GM21786 (cell line): Measurements from ENCODE around the gene APOBEC3A.
"Not testable (repeated sequence)": the region's sequence is repeated elsewhere in the genome, so short reads cannot be mapped to it uniquely, and the experiment has no call there.

Experiments
- ATAC-seq: cut with Tn5 transposase; IDR thresholded peaks from one replicate; pipeline ENCODE4 v1.9.1; 2021; ENCODE audit not compliant: unreplicated experiment

APOBEC3A gene

DNA sequence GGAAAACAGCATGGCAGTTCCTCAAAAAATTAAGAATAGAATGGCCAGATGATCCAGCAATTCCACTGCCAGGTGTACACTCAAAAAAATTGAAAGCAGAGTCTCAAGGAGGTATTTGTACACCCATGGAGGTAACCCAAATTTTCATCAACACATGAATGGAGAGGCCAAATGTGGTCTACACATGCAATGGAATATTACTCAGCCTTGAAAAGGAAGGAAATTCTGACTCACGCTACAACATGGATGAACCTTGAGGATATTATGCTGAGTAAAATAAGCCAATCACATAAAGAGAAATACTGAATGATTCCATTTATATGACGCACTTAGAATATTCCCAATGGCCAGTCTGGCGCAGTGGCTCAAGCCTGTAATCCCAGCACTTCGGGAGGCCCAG, 19.9 kb downstream of the APOBEC3A start:
- not testable (repeated sequence) for ATAC-seq

- ATAC-seq, result not testable (repeated sequence)
These were observed 23.2 kb downstream of the APOBEC3A start for GRCh38 chr22:38980587-38980986.

- no peak for ATAC-seq
These were observed 23.9 kb downstream of the APOBEC3A start for GRCh38 chr22:38981005-38981991.

GRCh38 chr22:38981992-38982927, 24.9 kb downstream of the APOBEC3A start, which contains the start of gene APOBEC3B:
Gene APOBEC3B (plus strand): TSS chr22:38982347. CDS start chr22:38982454, 107 bp downstream.
- peak; percentile 51 for ATAC-seq

- ATAC-seq, result no peak
These were observed 26.8 kb downstream of the APOBEC3A start for GRCh38 chr22:38984224-38984623.

DNA sequence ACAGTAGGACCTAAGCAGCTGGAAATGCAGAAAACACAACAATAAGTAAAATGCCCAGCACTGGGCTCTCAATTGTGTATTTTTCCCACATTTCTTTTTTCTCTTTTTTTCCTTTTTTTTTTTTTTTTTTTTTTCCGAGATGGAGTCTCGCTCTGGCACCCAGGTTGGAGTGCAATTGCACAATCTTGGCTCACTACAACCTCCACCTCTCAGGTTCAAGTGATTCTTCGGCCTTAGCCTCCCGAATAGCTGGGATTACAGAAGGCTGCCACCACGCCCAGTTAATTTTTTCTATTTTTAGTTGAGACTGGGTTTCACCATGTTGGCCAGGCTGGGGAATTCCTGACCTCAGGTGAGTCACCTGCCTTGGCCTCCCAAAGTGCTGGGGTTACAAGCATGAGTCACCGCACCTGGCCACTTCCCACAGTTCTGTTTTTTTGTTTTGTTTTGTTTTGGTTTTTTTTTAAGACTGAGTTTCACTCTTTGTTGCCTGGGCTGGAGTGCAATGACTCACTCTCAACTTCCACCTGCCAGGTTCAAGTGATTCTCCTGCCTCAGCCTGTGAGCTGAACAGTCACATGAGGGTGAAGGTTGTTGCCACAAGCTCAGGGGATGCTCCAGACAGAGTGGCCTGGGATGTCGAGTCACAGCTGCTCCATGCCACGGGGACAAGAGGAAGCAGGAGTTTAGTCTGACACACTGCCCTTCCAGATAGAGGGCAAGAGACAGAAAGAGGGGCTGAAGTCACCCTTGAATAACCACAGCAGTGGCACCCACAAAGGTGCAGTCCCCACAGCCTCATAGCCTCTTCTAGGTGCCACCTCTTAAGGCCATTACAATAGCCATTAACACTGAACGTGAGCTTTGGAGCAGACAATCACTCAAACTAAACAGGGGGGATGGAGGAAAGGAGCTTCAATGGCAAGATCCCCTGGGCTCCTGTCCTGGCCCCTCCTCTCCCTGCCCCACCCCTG, 27.7 kb downstream of the APOBEC3A start:
- peak; percentile 62 for ATAC-seq

GRCh38 chr22:38986629-38987028, 29.2 kb downstream of the APOBEC3A start:
- ATAC-seq, result no peak

DNA sequence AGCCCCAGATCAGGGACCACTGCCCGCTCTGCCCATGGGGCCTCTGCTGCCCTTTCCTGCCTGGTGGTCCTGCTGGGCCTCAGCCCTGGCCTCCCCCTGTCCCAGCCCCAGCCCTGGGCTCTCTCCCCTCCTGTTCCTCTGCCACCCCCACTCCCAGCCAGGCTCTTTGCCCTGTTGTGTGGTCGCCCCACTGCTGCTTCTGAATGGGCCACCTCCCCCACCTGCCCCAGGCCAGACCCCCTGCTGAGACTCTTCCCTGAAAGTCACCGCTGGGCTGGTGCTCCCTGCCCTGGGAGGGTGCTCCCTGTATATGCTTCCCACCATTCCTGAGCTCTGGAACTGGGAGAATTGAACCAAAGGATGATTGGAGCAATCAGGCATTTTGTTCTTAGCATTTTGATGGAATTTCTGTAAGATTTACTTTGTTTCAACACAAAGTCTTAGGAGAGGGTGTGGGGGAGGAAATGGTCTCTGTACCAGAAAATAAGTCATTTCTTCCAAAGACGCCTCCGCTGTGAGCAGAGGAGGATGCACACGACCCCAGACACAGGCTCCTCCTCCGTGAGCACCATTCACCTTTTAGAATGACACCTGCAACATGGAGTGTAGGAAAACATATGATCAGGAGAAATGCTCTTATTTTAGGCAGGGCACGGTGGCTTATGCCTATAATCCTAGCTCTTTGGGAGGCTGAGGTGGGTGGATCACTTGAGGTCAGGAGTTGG, 29.9 kb downstream of the APOBEC3A start:
- ATAC-seq, result no peak

- no peak for ATAC-seq
These were observed 32.1 kb downstream of the APOBEC3A start for GRCh38 chr22:38989466-38989865.

GRCh38 chr22:38992871-38993371, 35.5 kb downstream of the APOBEC3A start:
- not testable (repeated sequence) for ATAC-seq

DNA sequence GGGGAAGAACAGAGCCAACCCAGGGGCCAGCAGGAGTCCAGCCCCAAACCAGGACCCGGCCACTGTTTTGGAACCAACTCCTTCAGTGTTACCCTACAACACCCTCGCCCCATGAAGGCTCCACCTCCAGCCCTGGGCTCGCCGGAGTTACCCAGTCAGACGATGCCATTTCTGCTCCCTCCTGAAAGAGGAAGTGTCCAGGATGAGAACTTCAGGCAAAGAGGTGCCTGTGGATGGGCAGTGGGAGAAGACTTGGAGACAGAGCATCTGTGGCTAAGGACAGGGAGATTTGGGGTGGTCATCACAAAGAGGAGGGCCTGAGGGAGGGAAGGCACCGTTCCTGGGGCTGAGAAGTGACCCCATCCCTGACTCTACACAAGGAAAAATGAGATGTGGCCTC, 38.7 kb downstream of the APOBEC3A start:
- ATAC-seq, result no peak

DNA sequence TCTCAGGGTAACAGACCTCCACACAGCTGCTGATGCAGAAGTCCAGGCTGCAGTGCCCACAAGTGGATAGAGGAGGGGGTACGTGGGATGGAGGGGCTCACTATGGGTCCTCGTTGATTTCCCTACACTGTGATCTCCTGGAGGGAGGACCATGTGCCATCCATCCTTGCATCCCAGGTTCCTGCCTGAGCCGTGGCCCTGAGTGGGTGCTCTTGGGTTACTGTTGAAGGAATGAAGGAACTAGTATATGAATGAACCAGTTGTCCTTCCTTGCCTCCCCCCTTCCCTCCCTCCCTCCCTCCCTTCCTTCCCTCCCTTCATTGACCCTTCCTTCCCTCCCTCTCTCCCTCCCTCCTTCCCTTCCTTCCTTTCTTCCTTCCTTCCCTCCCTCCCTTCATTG, 40.1 kb downstream of the APOBEC3A start:
- no peak for ATAC-seq

GRCh38 chr22:39003165-39003638, 45.8 kb downstream of the APOBEC3A start:
- ATAC-seq, result no peak

GRCh38 chr22:39007177-39007576, 49.8 kb downstream of the APOBEC3A start:
- no peak for ATAC-seq

DNA sequence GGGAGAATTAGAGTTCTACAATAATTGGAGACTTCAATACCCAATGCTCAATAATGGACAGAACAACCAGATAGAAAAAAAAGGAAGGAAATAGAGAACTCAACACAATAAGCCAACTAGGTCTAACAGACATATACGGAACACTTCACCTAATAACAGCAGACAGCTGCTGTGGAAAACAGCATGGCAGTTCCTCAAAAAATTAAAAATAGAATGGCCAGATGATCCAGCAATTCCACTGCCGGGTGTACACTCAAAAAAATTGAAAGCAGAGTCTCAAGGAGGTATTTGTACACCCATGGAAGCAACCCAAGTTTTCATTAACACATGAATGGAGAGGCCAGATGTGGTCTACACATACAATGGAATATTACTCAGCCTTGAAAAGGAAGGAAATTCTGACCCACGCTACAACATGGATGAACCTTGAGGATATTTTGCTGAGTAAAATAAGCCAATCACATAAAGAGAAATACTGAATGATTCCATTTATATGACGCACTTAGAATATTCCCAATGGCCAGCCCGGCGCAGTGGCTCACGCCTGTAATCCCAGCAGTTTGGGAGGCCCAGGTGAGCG, 51.0 kb downstream of the APOBEC3A start:
- not testable (repeated sequence) for ATAC-seq

GRCh38 chr22:39010946-39011345, 53.5 kb downstream of the APOBEC3A start:
- ATAC-seq, result no peak
